Esophagus muscularis mucosa (tissue), 4 donors: Measurements from ENCODE around the gene AGBL5. TPM values are rescaled to one million over a fixed set of nuclear protein-coding genes. Genes with fewer than 3 reads are reported as not detected.

ENCODE experiments used
- DNase-seq: peaks from one replicate; pipeline ENCODE4 v3.0.0-alpha.2; 2017; ENCODE audit errors: extremely low spot score
- H3K27ac ChIP-seq, 4 donors: fragments of 200-600 bp; sonication (generic); replicated peaks in 1 of 4; 1 replicate in 3 of 4; 2 replicates in 1 of 4; pipeline ENCODE4 v1.5.1; 2016 to 2019; ENCODE audit warnings: mild to moderate bottlenecking in 1 of 4
- H3K27me3 ChIP-seq, 4 donors: fragments of 200-600 bp; sonication (generic); one replicate each; pipeline versions ENCODE4 v1.5.1 to v1.6.0; 2016 to 2019
- H3K36me3 ChIP-seq, 4 donors: fragments of 200-600 bp; sonication (generic); one replicate each; pipeline ENCODE4 v1.5.1; 2016 to 2019
- H3K4me1 ChIP-seq, 4 donors: fragments of 200-600 bp; sonication (generic); one replicate each; pipeline ENCODE4 v1.5.1; 2016 to 2019
- H3K4me3 ChIP-seq, 4 donors: fragments of 200-600 bp; sonication (generic); 1 replicate in 2 of 4; 2 replicates in 2 of 4; pipeline ENCODE4 v1.5.1; 2016 to 2019; ENCODE audit warnings: mild to moderate bottlenecking in 4 of 4, moderate library complexity in 1 of 4
- H3K9me3 ChIP-seq, 4 donors: fragments of 200-600 bp; sonication (generic); 1 replicate in 3 of 4; 2 replicates in 1 of 4; pipeline ENCODE4 v1.5.1; 2016 to 2019
- EP300 ChIP-seq: sonication (generic); formaldehyde crosslinking; IDR thresholded peaks from one replicate; pipeline ENCODE4 v1.6.1; 2017; ENCODE audit warnings: antibody characterized with exemption
- POLR2A ChIP-seq: fragments of 450-650 bp; IDR thresholded peaks from one replicate; pipeline ENCODE4 v1.6.1; 2017; ENCODE audit warnings: antibody characterized with exemption, moderate library complexity, mild to moderate bottlenecking, low read depth
- POLR2AphosphoS5 ChIP-seq, 2 donors: sonication (generic); formaldehyde crosslinking; IDR thresholded peaks; one replicate each; pipeline ENCODE4 v1.6.1; 2017; ENCODE audit warnings: antibody characterized with exemption in 2 of 2
- WGBS: methylation state at CpG from one replicate; pipeline ENCODE4 v1.1.5; 2018; 5-methylcytosine and 5-hydroxymethylcytosine counted together
- intact Hi-C: fragments of 100-400 bp; cut with DNase I; formaldehyde crosslinking; loops from one replicate; pipeline ENCODE4 v1.15.1; 2023
- total RNA-seq, 4 donors: library from RNA; depleted of rRNA; stranded (reverse); fragments of >200 nt; gene quantifications; one replicate each; pipeline versions ENCODE4 v1.1.0 to v1.2.1, GENCODE V29; 2016
- TF ChIP-seq, protein P1 (sequence below), 3 experiments: fragments of 200-600 bp in 2 of 3; fragments of 450-650 bp in 1 of 3; sonication (generic) in 2 of 3; IDR thresholded peaks; one replicate each; pipeline ENCODE4 v1.5.1; 2017 to 2019; ENCODE audit warnings: antibody characterized with exemption in 3 of 3, mild to moderate bottlenecking in 2 of 3, moderate library complexity in 1 of 3

Gene AGBL5
- total RNA-seq, 4 donors from 2014 or later, result 19.5 to 29.2 (median 24.1) TPM

DNA sequence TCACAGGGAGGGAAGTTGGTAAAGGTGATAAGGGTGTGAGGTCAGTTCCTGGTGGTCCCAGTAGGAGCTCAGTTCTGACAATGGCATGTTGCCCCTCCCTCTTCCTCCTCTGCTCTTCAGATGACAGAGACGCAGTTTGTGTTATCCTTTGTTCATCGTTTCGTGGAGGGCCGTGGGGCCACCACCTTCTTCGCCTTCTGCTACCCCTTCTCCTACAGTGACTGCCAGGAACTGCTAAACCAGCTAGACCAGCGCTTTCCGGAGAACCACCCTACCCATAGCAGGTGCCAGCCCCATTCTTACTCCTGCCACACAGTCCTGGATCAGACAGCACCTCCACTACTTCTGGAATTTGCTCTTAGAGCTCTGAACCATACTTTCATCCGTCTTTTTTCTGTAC lies 2.3 kb downstream of the AGBL5 start:
- H3K36me3 ChIP-seq, result peaks cover 17 to 57% (median 53%) of the 10 kb centered on the region in 4 donors
- DNase-seq, result no peak
- H3K27ac ChIP-seq, result no peak overlapping the region
- TF ChIP-seq POLR2A, result no peak
- TF ChIP-seq POLR2AphosphoS5 (IDR thresholded peaks at IDR 0.05), result no peak
- no peak for TF ChIP-seq EP300
- TF ChIP-seq, protein P1, sequence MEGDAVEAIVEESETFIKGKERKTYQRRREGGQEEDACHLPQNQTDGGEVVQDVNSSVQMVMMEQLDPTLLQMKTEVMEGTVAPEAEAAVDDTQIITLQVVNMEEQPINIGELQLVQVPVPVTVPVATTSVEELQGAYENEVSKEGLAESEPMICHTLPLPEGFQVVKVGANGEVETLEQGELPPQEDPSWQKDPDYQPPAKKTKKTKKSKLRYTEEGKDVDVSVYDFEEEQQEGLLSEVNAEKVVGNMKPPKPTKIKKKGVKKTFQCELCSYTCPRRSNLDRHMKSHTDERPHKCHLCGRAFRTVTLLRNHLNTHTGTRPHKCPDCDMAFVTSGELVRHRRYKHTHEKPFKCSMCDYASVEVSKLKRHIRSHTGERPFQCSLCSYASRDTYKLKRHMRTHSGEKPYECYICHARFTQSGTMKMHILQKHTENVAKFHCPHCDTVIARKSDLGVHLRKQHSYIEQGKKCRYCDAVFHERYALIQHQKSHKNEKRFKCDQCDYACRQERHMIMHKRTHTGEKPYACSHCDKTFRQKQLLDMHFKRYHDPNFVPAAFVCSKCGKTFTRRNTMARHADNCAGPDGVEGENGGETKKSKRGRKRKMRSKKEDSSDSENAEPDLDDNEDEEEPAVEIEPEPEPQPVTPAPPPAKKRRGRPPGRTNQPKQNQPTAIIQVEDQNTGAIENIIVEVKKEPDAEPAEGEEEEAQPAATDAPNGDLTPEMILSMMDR (IDR thresholded peaks at IDR 0.05), result no peak
- H3K4me3 ChIP-seq, result no peak overlapping the region
- no peaks in the 10 kb centered on the region for H3K9me3 ChIP-seq
- H3K4me1 ChIP-seq, result peaks cover 14 to 43% (median 23%) of the 10 kb centered on the region in 4 donors
- WGBS, result 88% methylated on average over 8 of the region's 8 CpGs
- H3K27me3 ChIP-seq, result no peaks in the 10 kb centered on the region
- intact Hi-C loops, result no loop called here

DNA sequence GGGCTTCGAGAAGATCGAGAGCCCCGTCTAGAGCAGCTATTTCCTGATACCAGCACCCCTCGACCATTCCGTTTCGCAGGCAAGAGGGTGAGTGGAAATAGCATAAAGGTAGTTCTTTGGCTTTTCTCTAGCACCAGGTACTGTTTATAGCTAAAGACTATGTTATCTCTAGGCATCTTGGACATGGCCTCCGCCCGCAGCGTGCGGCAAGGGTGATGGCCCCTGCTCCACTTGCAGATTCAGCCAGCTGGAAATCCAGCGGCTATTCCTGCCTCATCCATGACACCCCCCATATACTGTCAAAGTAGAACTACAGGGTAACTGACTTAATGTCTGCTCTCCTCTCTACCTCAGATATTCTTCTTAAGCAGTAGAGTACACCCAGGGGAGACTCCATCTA lies 3.3 kb downstream of the AGBL5 start:
- H3K4me1 ChIP-seq, result peaks cover 9 to 42% (median 19%) of the 10 kb centered on the region in 4 donors
- no peaks in the 10 kb centered on the region for H3K27me3 ChIP-seq
- TF ChIP-seq POLR2AphosphoS5 (IDR thresholded peaks at IDR 0.05) (no peak), EP300 (no peak), POLR2A (no peak)
- TF ChIP-seq, protein P1 (IDR thresholded peaks at IDR 0.05), result no peak
- no peak overlapping the region for H3K27ac ChIP-seq
- DNase-seq, result no peak
- H3K36me3 ChIP-seq, result peaks cover 17 to 66% (median 61%) of the 10 kb centered on the region in 4 donors
- H3K4me3 ChIP-seq, result no peak overlapping the region
- 95% methylated on average over 11 of the region's 11 CpGs for WGBS
- H3K9me3 ChIP-seq, result no peaks in the 10 kb centered on the region
- intact Hi-C loops, result no loop called here

DNA sequence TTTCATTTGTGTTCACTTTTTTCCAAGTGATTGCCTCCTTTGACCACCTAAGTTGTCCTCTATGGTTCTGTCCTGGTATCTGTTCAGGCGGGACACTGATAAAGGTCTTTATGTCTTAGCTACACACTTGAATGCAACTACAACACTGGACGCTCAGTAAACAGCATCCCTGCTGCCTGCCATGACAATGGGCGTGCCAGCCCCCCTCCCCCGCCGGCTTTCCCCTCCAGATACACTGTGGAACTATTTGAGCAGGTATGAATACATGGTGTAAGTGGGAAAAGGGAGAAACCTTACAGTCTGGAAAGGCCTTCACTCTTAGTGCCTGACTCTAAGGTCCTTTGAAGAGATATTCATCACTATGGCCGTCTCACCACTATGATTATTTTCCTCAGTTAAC lies 5.7 kb downstream of the AGBL5 start:
- DNase-seq, result no peak
- TF ChIP-seq POLR2A (no peak), EP300 (no peak), POLR2AphosphoS5 (IDR thresholded peaks at IDR 0.05) (no peak)
- TF ChIP-seq, protein P1 (IDR thresholded peaks at IDR 0.05), result no peak
- 89% methylated on average over 6 of the region's 6 CpGs for WGBS
- intact Hi-C loops, result no loop called here
- no peaks in the 10 kb centered on the region for H3K27me3 ChIP-seq
- peaks cover 4 to 35% (median 12%) of the 10 kb centered on the region in 4 donors for H3K4me1 ChIP-seq
- peaks cover 17 to 75% (median 71%) of the 10 kb centered on the region in 4 donors for H3K36me3 ChIP-seq
- no peak overlapping the region for H3K4me3 ChIP-seq
- H3K27ac ChIP-seq, result no peak overlapping the region
- H3K9me3 ChIP-seq, result no peaks in the 10 kb centered on the region

DNA sequence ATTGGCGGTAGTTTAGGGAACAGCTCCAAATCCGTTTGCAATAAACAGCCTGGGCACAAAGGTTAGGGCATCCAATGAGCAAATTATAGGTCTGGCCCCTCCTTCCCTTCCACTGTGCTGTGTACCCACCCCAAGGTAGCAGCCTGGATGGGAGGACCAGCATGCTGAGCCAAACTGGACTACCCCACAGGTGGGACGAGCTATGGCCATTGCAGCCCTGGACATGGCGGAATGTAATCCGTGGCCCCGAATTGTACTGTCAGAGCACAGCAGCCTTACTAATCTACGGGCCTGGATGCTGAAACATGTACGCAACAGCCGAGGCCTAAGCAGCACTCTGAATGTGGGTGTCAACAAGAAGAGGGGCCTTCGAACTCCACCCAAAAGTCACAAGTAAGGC lies 6.7 kb downstream of the AGBL5 start:
- H3K4me1 ChIP-seq, result peaks cover 0 to 27% (median 4%) of the 10 kb centered on the region in 4 donors
- DNase-seq, result no peak
- no peaks in the 10 kb centered on the region for H3K27me3 ChIP-seq
- intact Hi-C loops, result no loop called here
- WGBS, result 90% methylated on average over 10 of the region's 10 CpGs
- no peak overlapping the region for H3K27ac ChIP-seq
- no peaks in the 10 kb centered on the region for H3K9me3 ChIP-seq
- no peak overlapping the region for H3K4me3 ChIP-seq
- TF ChIP-seq, protein P1 (IDR thresholded peaks at IDR 0.05), result no peak
- TF ChIP-seq EP300 (no peak), POLR2AphosphoS5 (IDR thresholded peaks at IDR 0.05) (no peak), POLR2A (no peak)
- H3K36me3 ChIP-seq, result peaks cover 17 to 82% (median 76%) of the 10 kb centered on the region in 4 donors

DNA sequence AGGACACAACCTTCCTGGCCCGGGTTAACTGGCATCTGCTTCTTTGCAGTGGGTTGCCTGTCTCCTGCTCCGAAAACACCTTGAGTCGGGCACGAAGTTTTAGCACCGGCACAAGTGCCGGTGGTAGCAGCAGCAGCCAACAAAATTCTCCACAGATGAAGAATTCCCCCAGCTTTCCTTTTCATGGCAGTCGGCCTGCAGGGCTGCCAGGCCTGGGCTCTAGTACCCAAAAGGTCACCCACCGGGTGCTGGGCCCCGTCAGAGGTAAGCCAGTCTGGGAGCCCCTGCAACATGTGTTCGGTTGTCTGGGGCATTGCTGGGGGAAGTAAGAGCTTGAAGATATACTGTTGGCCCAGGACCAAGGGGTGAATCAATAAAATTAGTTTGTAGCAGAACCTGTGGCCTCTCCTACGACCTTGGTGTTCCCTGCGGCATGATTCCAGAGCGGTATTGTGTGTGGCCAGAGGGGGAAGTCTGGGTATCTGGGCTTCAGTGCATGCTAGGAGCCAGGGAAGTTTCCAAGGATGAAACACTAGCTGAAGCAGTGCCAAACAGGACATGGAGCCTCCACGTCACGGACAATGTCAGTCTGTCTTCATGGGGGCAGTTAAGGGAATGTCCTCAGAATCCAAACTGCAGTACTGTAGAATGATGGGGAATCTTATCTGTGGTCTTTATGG lies 7.8 kb downstream of the AGBL5 start:
- peak overlapping the region in 1 of 4 donors; percentile 16 for H3K27ac ChIP-seq
- TF ChIP-seq EP300 (no peak), POLR2AphosphoS5 (IDR thresholded peaks at IDR 0.05) (no peak), POLR2A (no peak)
- TF ChIP-seq, protein P1 (IDR thresholded peaks at IDR 0.05), result no peak
- H3K4me1 ChIP-seq, result peaks cover 0 to 27% (median 10%) of the 10 kb centered on the region in 4 donors
- peaks cover 17 to 72% (median 65%) of the 10 kb centered on the region in 4 donors for H3K36me3 ChIP-seq
- WGBS, result 81% methylated on average over 15 of the region's 15 CpGs
- no peak for DNase-seq
- no peaks in the 10 kb centered on the region for H3K9me3 ChIP-seq
- no peak overlapping the region for H3K4me3 ChIP-seq
- no peaks in the 10 kb centered on the region for H3K27me3 ChIP-seq
- intact Hi-C loops, result no loop called here
